Neural cell (in vitro differentiated cells): ENCODE results near the gene BNC2.

ENCODE experiments used
- RAD21 ChIP-seq: fragments of 450-650 bp; conservative IDR thresholded peaks from 2 replicates; pipeline ENCODE4 v1.6.1; 2014; ENCODE audit warnings: antibody characterized with exemption, mild to moderate bottlenecking, moderate library complexity
- SMC3 ChIP-seq: fragments of 450-650 bp; conservative IDR thresholded peaks from 2 replicates; pipeline ENCODE4 v1.6.1; 2014; ENCODE audit warnings: antibody characterized with exemption, mild to moderate bottlenecking, moderate library complexity; ENCODE audit not compliant: poor library complexity
- TAF1 ChIP-seq: IDR thresholded peaks from 2 replicates; pipeline ENCODE4 v1.6.1; 2012; ENCODE audit warnings: low read depth
- TF ChIP-seq, protein P1 (sequence below): IDR thresholded peaks from 2 replicates; pipeline ENCODE4 v1.6.1; 2012; ENCODE audit warnings: borderline replicate concordance
- TF ChIP-seq, protein P2 (sequence below): fragments of 450-650 bp; IDR thresholded peaks from 2 replicates; pipeline ENCODE4 v1.5.1; 2014; ENCODE audit warnings: antibody characterized with exemption, mild to moderate bottlenecking, moderate library complexity; ENCODE audit not compliant: poor library complexity, severe bottlenecking

DNA sequence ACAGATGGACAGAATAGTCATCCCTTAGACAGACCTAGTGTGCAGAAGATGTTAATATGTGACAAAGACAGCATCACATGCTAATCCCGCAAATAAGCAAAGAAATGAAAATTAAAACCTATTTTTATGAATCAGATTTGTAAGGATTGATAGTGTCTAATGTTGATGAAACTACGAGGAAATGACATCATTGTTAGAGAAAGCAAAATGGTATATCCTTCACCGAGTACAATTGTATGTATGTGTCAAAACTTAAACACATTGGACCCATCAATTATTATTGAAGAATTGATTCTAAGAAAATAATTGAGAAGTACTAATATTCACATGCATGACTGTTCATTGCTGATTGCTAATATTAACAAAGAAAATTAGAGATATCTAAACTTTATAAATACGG is 493.2 kb downstream of the BNC2 start:
- TF ChIP-seq RAD21 (no peak), TAF1 (no peak), SMC3 (no peak)
- TF ChIP-seq, protein P1, sequence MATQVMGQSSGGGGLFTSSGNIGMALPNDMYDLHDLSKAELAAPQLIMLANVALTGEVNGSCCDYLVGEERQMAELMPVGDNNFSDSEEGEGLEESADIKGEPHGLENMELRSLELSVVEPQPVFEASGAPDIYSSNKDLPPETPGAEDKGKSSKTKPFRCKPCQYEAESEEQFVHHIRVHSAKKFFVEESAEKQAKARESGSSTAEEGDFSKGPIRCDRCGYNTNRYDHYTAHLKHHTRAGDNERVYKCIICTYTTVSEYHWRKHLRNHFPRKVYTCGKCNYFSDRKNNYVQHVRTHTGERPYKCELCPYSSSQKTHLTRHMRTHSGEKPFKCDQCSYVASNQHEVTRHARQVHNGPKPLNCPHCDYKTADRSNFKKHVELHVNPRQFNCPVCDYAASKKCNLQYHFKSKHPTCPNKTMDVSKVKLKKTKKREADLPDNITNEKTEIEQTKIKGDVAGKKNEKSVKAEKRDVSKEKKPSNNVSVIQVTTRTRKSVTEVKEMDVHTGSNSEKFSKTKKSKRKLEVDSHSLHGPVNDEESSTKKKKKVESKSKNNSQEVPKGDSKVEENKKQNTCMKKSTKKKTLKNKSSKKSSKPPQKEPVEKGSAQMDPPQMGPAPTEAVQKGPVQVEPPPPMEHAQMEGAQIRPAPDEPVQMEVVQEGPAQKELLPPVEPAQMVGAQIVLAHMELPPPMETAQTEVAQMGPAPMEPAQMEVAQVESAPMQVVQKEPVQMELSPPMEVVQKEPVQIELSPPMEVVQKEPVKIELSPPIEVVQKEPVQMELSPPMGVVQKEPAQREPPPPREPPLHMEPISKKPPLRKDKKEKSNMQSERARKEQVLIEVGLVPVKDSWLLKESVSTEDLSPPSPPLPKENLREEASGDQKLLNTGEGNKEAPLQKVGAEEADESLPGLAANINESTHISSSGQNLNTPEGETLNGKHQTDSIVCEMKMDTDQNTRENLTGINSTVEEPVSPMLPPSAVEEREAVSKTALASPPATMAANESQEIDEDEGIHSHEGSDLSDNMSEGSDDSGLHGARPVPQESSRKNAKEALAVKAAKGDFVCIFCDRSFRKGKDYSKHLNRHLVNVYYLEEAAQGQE = no peak
- TF ChIP-seq, protein P2, sequence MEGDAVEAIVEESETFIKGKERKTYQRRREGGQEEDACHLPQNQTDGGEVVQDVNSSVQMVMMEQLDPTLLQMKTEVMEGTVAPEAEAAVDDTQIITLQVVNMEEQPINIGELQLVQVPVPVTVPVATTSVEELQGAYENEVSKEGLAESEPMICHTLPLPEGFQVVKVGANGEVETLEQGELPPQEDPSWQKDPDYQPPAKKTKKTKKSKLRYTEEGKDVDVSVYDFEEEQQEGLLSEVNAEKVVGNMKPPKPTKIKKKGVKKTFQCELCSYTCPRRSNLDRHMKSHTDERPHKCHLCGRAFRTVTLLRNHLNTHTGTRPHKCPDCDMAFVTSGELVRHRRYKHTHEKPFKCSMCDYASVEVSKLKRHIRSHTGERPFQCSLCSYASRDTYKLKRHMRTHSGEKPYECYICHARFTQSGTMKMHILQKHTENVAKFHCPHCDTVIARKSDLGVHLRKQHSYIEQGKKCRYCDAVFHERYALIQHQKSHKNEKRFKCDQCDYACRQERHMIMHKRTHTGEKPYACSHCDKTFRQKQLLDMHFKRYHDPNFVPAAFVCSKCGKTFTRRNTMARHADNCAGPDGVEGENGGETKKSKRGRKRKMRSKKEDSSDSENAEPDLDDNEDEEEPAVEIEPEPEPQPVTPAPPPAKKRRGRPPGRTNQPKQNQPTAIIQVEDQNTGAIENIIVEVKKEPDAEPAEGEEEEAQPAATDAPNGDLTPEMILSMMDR = no peak
